GM19193 (cell line): Measurements from ENCODE around the gene SPON1.

Experiments used
- POLR2A ChIP-seq: IDR thresholded peaks from 4 replicates; pipeline ENCODE4 v1.6.1; 2011; ENCODE audit not compliant: insufficient read depth, insufficient read length; ENCODE audit errors: extremely low read depth

Gene SPON1

DNA sequence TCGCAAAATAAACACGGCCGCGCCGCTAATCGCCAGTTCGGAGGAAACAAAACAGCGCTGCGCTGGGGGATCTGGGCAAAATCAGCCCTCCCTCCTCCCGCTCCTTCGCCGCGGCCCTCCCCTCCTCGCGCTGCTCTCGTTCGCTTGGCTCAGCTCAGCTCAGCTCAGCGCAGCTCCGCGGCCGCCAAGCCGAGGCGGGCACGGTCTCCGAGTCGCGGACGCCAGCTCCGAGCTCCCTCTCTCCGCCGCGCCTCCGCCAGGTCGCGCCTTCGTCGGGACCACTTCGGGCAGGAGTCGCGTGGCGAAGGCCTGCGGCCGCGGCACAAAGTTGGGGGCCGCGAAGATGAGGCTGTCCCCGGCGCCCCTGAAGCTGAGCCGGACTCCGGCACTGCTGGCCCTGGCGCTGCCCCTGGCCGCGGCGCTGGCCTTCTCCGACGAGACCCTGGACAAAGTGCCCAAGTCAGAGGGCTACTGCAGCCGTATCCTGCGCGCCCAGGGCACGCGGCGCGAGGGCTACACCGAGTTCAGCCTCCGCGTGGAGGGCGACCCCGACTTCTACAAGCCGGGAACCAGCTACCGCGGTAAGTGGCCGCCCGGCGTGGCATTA is at the start of gene SPON1:
SPON1 (plus strand) TSS at position 162 of the 607 bp plus-strand sequence; CDS start at position 344, 182 bp downstream.
- no peak for TF ChIP-seq POLR2A

DNA sequence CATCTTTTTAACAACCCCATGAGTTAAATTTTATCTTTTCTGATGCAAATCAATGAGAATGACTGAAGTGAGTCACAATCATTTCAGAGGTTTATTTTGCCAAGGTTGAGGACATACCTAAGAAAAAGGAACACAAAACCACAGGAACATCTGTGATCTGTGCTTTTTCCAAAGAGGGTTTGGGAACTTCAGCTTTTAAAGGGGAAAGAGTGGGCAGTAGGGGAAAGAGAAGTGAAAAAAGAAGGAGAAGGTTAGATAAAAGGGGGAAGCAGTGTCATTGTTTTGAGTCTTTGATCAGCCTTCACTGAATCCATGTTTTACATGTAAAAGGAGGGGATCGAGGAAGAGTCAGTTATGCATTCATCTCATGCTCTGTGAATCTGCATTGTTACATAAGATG is 45.3 kb upstream of the SPON1 start:
- no peak for TF ChIP-seq POLR2A

DNA sequence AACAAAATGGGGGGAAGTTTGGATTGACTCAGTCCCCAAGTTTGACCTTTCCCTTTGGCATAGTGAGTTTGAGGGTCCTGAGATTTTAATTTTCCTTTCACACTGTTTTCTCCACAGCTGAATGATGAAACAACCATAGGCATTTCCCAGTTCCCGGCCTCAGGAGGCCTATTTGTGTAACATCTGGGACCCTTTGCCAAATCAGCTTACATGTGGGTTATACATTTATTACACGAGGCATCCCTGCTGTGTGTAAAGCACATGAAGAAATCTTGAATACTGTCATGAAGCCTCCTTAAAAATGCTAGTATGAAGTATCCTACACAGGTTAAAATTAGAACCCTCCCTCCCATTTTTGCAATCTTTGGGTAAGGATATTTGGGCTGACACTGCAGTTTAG is 44.6 kb upstream of the SPON1 start:
- TF ChIP-seq POLR2A, result no peak

GRCh38 chr11:13920756-13921155 is 41.8 kb upstream of the SPON1 start:
- TF ChIP-seq POLR2A, result no peak

DNA sequence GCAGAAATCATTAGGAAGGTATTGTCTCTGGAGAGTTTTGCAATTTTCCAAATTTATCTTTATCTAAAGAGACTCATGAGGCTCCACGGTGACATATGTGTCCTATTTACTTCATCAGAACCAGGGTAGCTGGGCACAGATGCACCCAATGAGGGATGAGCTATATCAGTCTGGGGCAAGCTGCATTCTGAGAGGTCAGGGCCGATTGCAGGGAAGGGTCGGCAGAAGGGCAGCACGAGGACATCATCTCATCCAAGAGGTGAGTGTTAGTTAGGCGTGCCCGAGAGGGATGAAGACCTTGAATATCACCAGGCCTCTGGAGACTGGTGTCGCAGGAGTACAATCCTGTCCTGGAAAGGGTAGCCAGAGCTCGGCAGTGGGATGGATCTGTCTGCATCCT is 41.0 kb upstream of the SPON1 start:
- no peak for TF ChIP-seq POLR2A

DNA sequence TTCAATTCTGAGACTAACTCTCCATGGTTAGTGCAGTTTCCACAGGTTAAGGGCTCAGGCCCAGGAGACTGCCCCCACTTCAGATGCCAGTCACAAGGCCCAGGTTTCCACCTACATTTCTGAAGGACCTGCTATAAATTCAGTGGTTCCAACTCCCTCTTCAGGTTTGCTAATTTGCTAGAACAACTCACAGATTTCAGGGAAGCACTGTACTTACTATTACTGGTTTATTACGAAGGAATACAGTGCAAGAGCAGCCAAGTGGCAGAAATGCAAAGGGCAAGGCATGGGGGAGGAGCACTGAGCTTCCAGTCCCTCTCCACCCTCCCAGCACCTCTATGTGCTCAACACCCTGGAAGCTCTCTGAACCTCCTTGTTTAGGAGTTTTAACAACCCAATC is 39.3 kb upstream of the SPON1 start:
- no peak for TF ChIP-seq POLR2A

- no peak for TF ChIP-seq POLR2A
Observed at GRCh38 chr11:13923716-13924650, 38.5 kb upstream of the SPON1 start.

- TF ChIP-seq POLR2A, result no peak
Observed at GRCh38 chr11:13924801-13925327, 37.7 kb upstream of the SPON1 start.

- no peak for TF ChIP-seq POLR2A
Observed at GRCh38 chr11:13926981-13927380, 35.5 kb upstream of the SPON1 start.

GRCh38 chr11:13927481-13927880 is 35.0 kb upstream of the SPON1 start:
- TF ChIP-seq POLR2A, result no peak

DNA sequence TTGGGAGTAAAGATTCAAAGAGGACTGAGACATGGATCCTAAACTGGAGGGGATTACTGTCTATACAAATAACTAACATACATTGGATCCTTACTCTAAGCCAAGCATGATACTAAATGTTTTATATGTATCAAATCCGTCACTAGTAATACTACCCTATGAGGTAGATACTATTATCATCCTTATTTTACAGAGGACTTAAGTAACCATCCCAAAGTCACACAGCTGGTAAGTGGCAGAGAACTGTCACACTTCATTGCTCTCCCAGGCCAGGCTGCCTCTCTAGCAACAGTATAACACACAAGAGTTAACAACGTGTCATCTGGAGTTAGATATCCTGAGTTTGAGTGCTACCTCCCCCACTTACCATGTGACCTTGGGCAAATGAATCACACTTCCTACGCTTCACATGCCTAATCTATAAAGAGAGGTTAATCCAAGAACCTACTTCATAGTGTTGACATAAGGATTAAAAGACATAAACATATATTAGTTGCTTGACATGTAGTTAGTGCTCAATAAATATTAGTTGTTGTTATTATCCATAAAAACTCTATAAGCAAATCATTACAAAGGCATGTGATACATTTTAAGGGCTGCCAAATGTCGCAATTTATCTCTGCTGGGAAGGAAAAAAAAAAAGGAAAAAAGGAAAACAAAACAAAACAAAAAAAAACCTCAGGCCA is 33.8 kb upstream of the SPON1 start:
- no peak for TF ChIP-seq POLR2A

- no peak for TF ChIP-seq POLR2A
Observed at GRCh38 chr11:13929395-13929891, 33.1 kb upstream of the SPON1 start.

- TF ChIP-seq POLR2A, result no peak
Observed at GRCh38 chr11:13931356-13931755, 31.2 kb upstream of the SPON1 start.

DNA sequence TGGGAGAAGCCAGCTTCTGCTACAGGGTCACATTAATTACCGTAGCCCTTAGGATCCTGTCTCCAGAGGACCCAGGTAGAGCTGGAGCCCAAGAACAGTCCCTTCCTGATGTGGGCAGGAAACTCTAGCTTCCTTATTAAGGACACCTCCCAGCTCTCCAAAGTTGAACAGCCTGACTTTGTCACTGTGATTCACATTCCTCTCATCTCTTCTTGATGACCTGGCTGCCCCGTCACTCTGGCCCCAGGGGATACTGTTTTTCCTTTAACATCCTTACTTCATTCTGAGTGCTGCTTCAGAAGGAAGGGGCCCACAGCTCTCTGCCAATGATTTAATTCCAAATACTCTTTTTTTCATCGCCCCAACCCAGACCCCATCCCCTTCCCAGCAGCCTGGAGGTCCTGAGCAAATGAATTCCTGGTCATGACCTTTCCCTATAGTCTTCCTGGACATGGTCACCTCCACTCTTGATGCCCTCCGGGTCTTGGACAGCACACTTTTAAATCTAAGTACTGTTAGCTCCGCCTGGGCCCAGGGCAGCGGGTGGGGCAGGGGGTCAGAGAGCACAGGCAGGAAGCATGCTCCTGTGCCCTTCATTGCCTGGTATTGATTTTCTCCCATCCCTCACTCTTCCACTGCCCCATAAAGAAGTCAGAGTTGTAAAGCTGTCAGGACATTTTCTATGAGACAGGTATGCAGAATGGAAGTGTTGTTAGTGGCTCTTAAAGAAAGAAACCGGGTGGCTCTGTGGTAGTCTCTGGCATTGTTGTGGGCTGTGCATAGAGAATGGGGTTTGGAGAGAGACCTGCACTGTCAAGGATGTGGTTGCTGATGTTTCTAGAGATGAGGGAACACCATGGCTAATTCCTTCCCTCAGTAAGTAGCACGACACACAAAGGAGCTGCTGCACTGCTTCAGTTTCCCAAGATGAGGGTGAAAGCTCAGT is 22.3 kb upstream of the SPON1 start:
- no peak for TF ChIP-seq POLR2A
